Urinary bladder (tissue), 4 donors: ENCODE data around the gene C7orf33. TPM values are rescaled to one million over a fixed set of nuclear protein-coding genes. Genes with fewer than 3 reads are reported as not detected.
"Not testable (repeated sequence)": the region's sequence is repeated elsewhere in the genome, so short reads cannot be mapped to it uniquely, and the experiment has no call there.

Experiments used
- DNase-seq: peaks from one replicate; pipeline ENCODE4 v3.0.0-alpha.2; 2015; ENCODE audit errors: extremely low spot score
- H3K27ac ChIP-seq: one replicate; pipeline ENCODE4 v1.5.1; 2013; ENCODE audit warnings: low read depth, mild to moderate bottlenecking, moderate library complexity
- H3K36me3 ChIP-seq: one replicate; pipeline ENCODE4 v1.6.1; 2013; ENCODE audit warnings: mild to moderate bottlenecking, moderate library complexity; ENCODE audit not compliant: insufficient read depth
- H3K4me1 ChIP-seq: one replicate; pipeline ENCODE4 v1.6.1; 2013; ENCODE audit warnings: mild to moderate bottlenecking, moderate library complexity; ENCODE audit not compliant: insufficient read depth
- H3K4me3 ChIP-seq: one replicate; pipeline ENCODE4 v1.5.1; 2013; ENCODE audit warnings: low read depth, low read length
- WGBS: extraction: QIAGEN DNeasy Blood & Tissue Kit; methylation state at CpG from one replicate; pipeline ENCODE4 v1.1.7; 2013; 5-methylcytosine and 5-hydroxymethylcytosine counted together
- polyA plus RNA-seq: library from polyadenylated mRNA; stranded (reverse); fragments of 200-250 nt; gene quantifications from one replicate; pipeline ENCODE4 v1.2.3, GENCODE V29; 2013
- total RNA-seq: library from RNA; depleted of rRNA; stranded (reverse); fragments of >200 nt; gene quantifications from one replicate; pipeline ENCODE4 v1.2.3, GENCODE V29; 2014
- donor health status: healthy with polysubstance abuse.
- donor health status: healthy.

The C7orf33 gene, protein sequence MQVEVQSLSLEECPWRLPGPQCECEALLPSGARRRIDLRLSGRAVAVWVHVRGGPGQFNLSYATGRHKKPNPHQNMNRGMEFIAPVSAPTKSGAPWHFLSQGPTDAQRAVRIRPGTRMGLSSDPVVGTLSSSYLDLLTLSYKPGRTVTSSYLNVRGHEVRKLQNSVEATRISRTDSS
- total RNA-seq, result not detected
- not detected for polyA plus RNA-seq

DNA sequence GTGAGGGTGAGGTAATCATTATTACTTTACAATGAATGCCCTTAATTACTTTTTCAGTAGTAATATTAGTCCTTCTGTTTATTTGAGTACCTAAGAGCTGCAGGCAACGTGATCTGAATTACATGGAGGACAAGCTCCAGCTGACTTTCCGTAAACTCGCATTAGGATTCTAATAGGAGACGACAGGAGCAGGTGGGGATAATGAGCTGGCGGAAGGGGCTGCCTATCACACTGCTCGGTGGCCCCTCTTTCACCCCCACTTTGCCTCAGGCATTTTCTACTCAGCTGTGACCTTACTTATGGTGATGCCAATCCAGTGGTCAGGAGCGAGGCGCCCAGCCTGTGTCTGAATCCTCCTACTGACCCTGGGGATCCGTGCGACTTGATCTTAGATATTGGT, at the start of gene C7orf33:
Gene C7orf33, plus strand, starts transcription at position 296 of the 400 bp plus-strand sequence. CDS start 160 bp downstream, outside the sequence.
- no peaks in the 10 kb centered on the region for H3K36me3 ChIP-seq
- no peak within 1 kb of the TSS for H3K27ac ChIP-seq
- H3K4me1 ChIP-seq, result no peaks in the 10 kb centered on the region
- DNase-seq, result no peak
- 68% methylated on average over 10 of the region's 10 CpGs for WGBS
- no peak within 1 kb of the TSS for H3K4me3 ChIP-seq

DNA sequence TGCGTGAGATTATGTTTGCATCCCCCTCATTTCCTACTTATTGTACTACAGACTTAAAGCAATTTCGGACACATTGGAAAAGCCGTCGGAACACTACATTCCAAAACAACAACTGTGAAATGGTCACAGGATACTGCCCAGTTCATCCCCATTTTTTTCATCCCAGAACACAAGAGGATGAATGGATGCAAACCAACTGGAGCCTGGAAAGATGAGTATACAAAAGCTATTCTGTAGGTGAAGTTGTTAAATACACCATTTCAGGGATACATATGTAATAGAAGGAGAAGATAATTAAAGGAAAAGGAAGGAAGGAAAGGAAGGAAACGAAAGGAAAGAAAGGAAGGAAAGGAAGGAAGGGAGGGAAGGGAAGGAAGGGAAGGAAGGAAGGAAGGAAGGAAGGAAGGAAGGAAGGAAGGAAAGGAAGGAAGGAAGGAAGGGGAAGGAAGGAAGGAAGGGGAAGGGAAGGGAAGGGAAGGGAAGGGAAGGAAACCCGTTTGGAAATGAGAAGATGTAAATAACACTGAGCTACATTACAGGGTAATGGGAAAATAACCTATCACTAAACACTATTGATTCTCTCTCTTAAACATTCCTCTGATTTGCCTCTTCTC, 48.6 kb upstream of the C7orf33 start:
- H3K36me3 ChIP-seq, result no peaks in the 10 kb centered on the region
- no peaks in the 10 kb centered on the region for H3K4me1 ChIP-seq
- no peak overlapping the region for H3K4me3 ChIP-seq
- 86% methylated on average over 6 of the region's 6 CpGs for WGBS
- DNase-seq, result no peak
- H3K27ac ChIP-seq, result no peak overlapping the region

DNA sequence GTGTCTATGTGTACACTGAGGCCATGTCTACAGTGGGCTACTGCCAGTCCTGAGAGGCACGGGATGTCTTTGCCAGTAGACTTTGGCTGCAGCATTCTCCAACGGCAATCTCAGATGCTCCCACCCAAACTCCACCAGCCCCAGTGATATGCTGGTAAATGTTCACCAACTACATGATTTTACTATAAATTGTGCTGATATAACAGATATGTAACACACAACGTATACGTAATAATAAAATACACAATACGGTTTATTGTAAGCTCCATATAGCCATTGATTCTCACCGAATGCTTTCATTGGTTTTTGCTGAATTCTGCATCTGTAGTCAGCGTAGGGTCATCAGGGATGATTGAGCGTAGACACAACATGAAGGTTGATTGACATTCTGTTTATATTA, 47.3 kb upstream of the C7orf33 start:
- Histone ChIP-seq H3K27ac (no peak overlapping the region), H3K4me3 (no peak overlapping the region), H3K4me1 (no peaks in the 10 kb centered on the region), H3K36me3 (no peaks in the 10 kb centered on the region)
- DNase-seq, result no peak
- WGBS, result 95% methylated on average over 8 of the region's 8 CpGs

DNA sequence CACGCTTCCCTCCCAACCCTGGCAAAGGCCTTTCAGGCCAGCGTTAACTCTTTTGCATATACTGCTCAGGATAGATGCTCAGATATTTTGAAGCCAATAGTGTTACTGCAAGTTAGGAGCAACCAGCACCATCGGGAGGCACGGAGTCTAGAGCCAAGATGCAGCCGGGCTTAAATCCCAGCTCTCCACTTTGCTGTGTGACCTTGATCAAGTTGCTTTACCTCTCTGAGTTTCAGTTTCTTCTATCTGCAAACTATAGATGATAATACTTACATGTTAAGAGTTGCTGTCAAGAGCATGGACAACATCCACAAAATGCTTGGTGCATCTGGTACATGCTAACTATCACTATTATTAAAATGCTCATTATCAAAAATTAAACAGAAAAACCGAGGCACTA, 45.4 kb upstream of the C7orf33 start:
- Histone ChIP-seq H3K36me3 (no peaks in the 10 kb centered on the region), H3K27ac (no peak overlapping the region), H3K4me1 (no peaks in the 10 kb centered on the region), H3K4me3 (no peak overlapping the region)
- no peak for DNase-seq
- 86% methylated on average over 6 of the region's 6 CpGs for WGBS

DNA sequence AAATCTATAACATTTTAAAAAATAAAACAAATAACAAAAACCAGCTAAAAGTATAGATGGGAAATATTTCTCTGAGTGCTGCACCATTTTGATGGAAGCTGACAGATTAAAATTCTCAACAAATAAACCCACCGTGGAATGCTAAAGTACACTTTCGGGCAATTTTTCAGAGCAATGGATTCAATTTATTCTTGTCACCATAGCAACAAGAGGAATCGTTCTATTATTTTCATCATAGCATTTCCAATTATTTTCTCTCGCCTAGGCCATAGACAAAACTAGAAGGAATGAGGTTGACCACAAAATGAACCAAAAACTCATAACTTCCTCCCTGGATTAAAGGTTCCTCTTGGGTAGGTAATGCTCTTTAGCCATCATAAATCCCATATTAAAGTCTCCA, 44.6 kb upstream of the C7orf33 start:
- Histone ChIP-seq H3K4me3 (no peak overlapping the region), H3K27ac (no peak overlapping the region), H3K4me1 (no peaks in the 10 kb centered on the region), H3K36me3 (no peaks in the 10 kb centered on the region)
- WGBS, result 87% methylated on average over 4 of the region's 4 CpGs
- DNase-seq, result no peak

DNA sequence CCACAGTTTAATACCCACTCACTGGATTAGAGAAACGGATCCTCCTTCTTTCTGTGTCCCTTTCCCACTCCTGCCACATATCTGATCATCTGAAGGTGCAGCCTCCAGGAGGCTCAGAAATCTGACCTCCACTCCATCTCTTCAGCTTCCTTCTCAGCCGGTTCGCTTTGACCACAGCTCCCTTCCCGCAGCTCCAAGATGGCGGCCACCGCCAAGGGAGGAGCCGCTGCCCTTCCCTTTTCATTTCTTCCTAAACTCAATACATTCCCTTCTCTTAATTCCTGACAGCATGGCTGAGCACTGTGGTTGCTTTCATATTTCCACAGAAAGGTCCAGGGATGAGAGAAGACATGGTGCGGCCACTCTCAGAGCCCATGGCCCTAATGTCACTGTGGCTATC, 43.7 kb upstream of the C7orf33 start:
- no peak overlapping the region for H3K27ac ChIP-seq
- H3K36me3 ChIP-seq, result no peaks in the 10 kb centered on the region
- H3K4me3 ChIP-seq, result no peak overlapping the region
- no peak for DNase-seq
- 83% methylated on average over 8 of the region's 8 CpGs for WGBS
- H3K4me1 ChIP-seq, result no peaks in the 10 kb centered on the region

DNA sequence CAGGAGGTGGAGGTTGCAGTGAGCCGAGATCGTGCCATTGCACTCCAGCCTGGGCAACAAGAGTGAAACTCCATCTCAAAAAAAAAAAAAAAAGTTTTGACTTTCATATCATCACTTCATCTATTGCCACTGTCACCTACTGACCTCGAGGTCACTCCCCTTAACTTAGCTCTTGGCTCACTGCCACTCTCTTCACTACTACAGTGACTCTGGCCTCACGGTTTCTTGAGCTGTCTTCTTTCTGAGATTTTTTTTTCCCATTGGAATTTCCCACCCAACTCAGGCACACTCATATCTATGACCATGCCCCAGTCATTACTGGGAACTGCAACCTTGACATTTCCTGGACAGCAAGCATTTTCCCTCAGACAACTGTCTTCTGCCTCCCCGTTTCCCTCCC, 42.6 kb upstream of the C7orf33 start:
- no peak overlapping the region for H3K27ac ChIP-seq
- DNase-seq, result no peak
- no peak overlapping the region for H3K4me3 ChIP-seq
- WGBS, result 62% methylated on average over 5 of the region's 5 CpGs
- no peaks in the 10 kb centered on the region for H3K4me1 ChIP-seq
- H3K36me3 ChIP-seq, result no peaks in the 10 kb centered on the region

DNA sequence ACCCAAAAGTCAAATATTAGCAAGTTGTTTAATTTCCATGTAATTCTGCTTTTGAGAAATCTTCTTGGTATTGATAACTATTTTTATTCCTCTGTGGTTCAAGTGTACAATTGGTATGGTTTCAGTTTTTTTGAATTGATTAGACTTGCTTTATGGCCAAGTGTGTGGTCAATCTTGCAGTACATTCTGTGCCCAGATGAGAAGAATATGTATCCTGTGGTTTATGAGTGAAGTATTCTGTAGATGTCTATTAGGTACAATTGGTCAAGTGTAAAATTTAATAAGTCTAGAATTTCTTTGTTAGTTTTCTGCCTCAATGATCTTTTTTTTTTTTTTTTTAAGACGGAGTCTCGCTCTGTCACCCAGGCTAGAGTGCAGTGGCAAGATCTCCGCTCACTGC, 36.6 kb upstream of the C7orf33 start:
- no peaks in the 10 kb centered on the region for H3K36me3 ChIP-seq
- H3K27ac ChIP-seq, result no peak overlapping the region
- DNase-seq, result no peak
- WGBS, result 91% methylated on average over 3 of the region's 3 CpGs
- H3K4me1 ChIP-seq, result no peaks in the 10 kb centered on the region
- H3K4me3 ChIP-seq, result no peak overlapping the region

DNA sequence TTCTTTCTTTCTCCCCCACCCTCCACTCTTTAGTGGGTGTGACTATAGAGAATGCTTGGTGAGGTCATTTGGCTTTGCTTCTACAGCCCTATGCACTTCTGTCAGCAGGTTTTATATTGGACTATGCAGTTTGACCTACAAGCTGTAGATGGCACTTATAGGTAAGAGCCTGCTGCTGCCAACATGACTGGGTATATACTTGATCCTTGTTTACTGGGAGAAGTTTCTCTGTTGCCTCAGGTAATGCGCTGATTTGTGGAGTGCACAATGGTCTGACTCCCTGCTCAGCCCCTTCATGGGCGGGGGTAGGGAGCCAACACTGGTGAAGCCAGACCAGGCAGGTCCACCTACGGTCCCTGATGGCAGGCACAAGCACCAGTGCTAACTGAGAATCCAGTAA, 33.7 kb upstream of the C7orf33 start:
- no peak overlapping the region for H3K27ac ChIP-seq
- H3K4me3 ChIP-seq, result no peak overlapping the region
- DNase-seq, result no peak
- 88% methylated on average over 3 of the region's 3 CpGs for WGBS
- H3K4me1 ChIP-seq, result no peaks in the 10 kb centered on the region
- H3K36me3 ChIP-seq, result no peaks in the 10 kb centered on the region

DNA sequence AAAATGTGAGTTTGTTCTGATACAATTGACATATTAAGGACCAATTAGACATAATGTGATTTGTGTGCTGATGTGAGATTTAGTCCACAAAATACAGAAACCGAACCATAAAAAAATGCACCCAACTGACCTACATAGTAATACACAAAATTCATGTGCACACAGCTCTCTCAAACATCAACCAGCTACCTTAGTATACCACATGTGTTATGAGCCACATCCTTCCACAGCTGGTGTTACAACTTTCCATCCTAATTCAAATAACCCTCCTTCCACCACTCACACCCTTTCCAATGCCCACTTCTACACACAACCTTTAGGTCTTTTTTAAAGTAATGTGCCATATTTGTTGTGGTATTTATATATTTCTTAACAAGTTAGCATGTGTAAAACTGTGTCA, 31.7 kb upstream of the C7orf33 start:
- Histone ChIP-seq H3K4me3 (no peak overlapping the region), H3K4me1 (no peaks in the 10 kb centered on the region), H3K36me3 (no peaks in the 10 kb centered on the region), H3K27ac (no peak overlapping the region)
- 94% methylated on average over 1 of the region's 1 CpG for WGBS
- no peak for DNase-seq

DNA sequence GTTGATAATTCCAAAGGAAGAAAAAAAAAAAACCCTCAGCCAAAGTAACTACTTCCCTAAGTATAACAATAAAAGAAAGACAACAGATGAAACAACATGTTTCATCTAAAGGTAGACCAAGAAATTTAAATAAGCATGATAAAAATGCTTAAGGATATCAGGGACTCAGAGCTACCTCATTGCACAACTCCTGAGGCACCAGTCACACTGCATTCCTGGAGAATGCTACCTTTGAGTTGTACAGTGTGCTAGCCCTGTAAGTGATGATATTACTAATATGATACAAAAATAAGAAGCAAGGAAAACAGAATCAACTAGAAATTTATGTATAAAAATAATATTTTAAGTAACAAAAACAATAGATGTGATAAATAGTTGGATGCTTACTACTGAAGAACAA, 29.5 kb upstream of the C7orf33 start:
- no peak overlapping the region for H3K27ac ChIP-seq
- DNase-seq, result no peak
- no peaks in the 10 kb centered on the region for H3K4me1 ChIP-seq
- H3K36me3 ChIP-seq, result no peaks in the 10 kb centered on the region
- H3K4me3 ChIP-seq, result no peak overlapping the region

DNA sequence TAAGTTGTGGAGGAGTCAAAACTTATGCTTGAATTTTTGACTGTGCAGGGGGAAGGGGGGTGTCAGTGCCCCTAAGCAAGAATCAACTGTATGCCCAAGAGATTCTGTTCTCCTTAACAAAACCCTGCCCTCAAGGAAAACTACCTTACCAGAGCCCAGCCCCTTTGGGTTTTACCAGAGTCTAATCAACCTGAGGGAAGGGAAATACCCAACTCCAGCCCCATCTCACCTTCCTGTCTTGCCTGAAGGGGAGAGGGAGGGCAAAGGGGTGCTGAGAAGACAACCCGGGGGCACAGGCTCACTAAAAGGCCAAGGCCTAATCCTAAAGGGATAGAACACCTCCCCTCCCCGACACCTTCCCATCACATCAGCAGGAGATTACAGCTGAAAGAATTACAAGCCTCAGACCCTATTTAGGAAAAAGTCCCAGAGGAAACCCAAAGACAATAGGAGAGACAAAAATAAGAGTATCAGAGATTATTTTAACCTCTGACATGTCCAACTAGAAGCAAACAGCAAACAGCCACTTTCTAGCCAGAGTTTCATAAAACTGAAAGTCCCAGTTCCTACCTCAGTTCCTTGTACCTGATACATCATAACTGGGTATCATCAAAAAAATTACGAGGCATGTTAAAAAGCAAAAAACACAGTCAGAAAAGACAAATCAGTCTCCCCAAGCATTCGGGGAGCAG, 26.8 kb upstream of the C7orf33 start:
- H3K4me1 ChIP-seq, result no peaks in the 10 kb centered on the region
- H3K27ac ChIP-seq, result no peak overlapping the region
- H3K4me3 ChIP-seq, result no peak overlapping the region
- H3K36me3 ChIP-seq, result no peaks in the 10 kb centered on the region
- 75% methylated on average over 4 of the region's 4 CpGs for WGBS
- no peak for DNase-seq

DNA sequence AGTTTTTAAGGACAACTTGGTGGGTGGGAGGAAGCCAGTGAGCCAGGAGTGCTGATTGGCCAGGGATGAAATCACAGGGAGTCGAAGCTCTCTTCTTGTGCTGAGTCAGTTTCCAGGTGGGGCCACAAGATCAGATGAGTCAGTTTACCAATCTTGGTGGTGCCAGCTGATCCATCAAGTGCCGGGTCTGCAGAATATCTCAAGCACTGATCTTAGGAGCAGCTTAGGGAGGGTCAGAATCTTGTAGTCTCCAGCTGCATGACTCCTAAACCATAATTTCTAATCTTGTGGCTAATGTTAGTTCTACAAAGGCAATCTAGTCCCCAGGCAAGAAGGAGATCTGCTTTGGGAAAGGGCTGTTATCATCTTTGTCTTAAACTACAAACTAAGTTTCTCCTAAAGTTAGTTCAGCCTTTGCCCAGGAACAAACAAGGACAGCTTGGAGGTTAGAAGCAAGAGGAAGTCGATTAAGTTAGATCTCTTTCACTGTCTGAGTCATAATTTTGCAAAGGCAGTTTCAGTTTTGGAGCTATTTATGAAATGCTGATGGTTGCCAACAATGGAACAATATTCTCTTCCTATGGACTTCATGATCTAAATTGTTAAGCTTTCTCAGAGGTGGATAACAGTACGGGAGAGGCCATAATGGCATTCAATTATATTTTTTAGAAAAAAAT, 26.2 kb upstream of the C7orf33 start:
- H3K4me3 ChIP-seq, H3K27ac ChIP-seq, DNase-seq, H3K36me3 ChIP-seq, H3K4me1 ChIP-seq: not testable (repeated sequence)
- 42% methylated on average over 4 of the region's 4 CpGs for WGBS

DNA sequence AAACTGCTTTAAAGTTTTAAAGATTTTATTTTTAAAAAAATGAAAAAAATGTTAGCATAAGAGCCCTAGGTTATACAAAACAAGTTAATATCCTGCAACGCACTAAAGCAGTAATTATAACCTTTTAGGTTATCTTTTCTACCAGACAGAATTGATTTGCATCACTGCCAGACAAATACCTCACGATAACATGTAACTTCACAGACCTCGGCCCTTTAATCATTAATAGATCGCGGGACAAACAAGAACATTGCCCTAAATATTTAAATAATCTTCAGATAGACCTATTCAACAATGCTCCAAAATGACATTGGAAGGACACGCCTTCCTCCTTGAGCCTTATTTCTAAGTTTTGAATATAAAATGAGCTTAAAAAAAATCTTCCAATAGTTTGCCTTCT, 23.8 kb upstream of the C7orf33 start:
- 88% methylated on average over 6 of the region's 6 CpGs for WGBS
- Histone ChIP-seq H3K4me3 (no peak overlapping the region), H3K27ac (no peak overlapping the region), H3K4me1 (no peaks in the 10 kb centered on the region), H3K36me3 (no peaks in the 10 kb centered on the region)
- no peak for DNase-seq
